ENCODE data around the gene RAB11A. TPM values are rescaled to one million over a fixed set of nuclear protein-coding genes. Genes with fewer than 3 reads are reported as not detected.

Gene RAB11A
- total and polyA plus RNA-seq, 9 of the 15 experiments (the other 6 are each of a cell fraction or from before 2014, with no cell fraction given): 129 to 369 (median 245) TPM

DNA sequence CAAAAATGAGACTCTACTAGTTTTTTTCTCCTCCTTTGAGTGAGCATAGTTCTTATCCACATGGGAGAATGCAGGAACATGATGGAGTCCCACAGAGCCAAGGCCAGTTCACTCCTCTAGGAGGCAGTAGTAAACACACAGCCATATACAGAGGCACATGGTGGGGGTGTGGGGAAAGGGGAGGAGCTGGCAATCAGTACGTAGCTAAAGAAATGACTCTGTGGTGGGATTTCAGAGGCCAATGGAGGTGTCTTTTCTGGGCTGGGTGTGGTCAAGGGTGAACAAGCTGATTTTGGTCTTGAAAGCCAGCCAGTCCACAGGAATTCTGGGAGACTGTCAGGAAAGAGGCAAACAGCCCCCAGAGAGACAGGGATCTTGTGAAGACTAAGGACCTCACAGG, 6.6 kb upstream of the RAB11A start (continued):
- TF ChIP-seq USF2 (CRISPR knock-in tag; IDR thresholded peaks at IDR 0.05) (peak; percentile 25; the same call in 1 of the 2 replicates), POLR3A (IDR thresholded peaks at IDR 0.05; ENCODE audit: borderline replicate concordance, extremely low read depth, insufficient read depth, insufficient read length) (no peak), KLF13 (tag; IDR thresholded peaks at IDR 0.05; ENCODE audit: borderline replicate concordance, low read depth) (0 out of 2 replicates have a peak, but pooled peaks have one; percentile 18), TAF1 (IDR thresholded peaks at IDR 0.05; ENCODE audit: control insufficient read depth, extremely low read depth, insufficient read depth, low read length, severe bottlenecking) (no peak), CTBP1 (IDR thresholded peaks at IDR 0.05; ENCODE audit: borderline replicate concordance) (0 out of 2 replicates have a peak, but pooled peaks have one; percentile 17), STAT5B (CRISPR knock-in tag; IDR thresholded peaks at IDR 0.05) (no peak), ESRRA (IDR thresholded peaks at IDR 0.05; ENCODE audit: borderline replicate concordance, low read depth) (peak; percentile 41; the same call in 1 of the 2 replicates), CREM (IDR thresholded peaks at IDR 0.05; ENCODE audit: low read depth) (peak; percentile 75), SMAD4 (CRISPR knock-in tag; conservative IDR thresholded peaks at IDR 0.05) (no peak), XRCC5 (IDR thresholded peaks at IDR 0.05; ENCODE audit: low read depth, low read length) (peak; percentile 53; the same call in 1 of the 2 replicates), SAFB2 (IDR thresholded peaks at IDR 0.05; ENCODE audit: borderline replicate concordance, low read depth, low read length, severe bottlenecking) (no peak), ATF1 (CRISPR knock-in tag; IDR thresholded peaks at IDR 0.05) (no peak), ATF1 (tag; IDR thresholded peaks at IDR 0.05) (peak; percentile 54; the same call in 1 of the 2 replicates), GATAD2B (IDR thresholded peaks at IDR 0.05; ENCODE audit: borderline replicate concordance) (no peak), CBX3 (IDR thresholded peaks at IDR 0.05; ENCODE audit: borderline replicate concordance in 1 of 2, low read length in 2 of 2) (peak in 1 of 2 experiments; percentile 69; a peak in 1 of 3 replicates), RAD51 (IDR thresholded peaks at IDR 0.05; ENCODE audit: borderline replicate concordance, low read depth) (0 out of 2 replicates have a peak, but pooled peaks have one; percentile 42), NRF1 (conservative IDR thresholded peaks at IDR 0.05 in 1 of 2, IDR thresholded peaks at IDR 0.05 in 1 of 2) (no peak), SMARCB1 (IDR thresholded peaks at IDR 0.05; ENCODE audit: insufficient read length, low read depth) (no peak), IFI16 (CRISPR knock-in tag; IDR thresholded peaks at IDR 0.05) (no peak), PTRF (tag; IDR thresholded peaks at IDR 0.05) (no peak), ASH1L (IDR thresholded peaks at IDR 0.05; ENCODE audit: borderline replicate concordance, low read depth, partially characterized antibody) (no peak), RBM22 (IDR thresholded peaks at IDR 0.05; ENCODE audit: low read depth, low read length, poor library complexity, severe bottlenecking) (no peak), SIRT6 (IDR thresholded peaks at IDR 0.05; ENCODE audit: low read depth, low read length) (no peak), SREBF1 (IDR thresholded peaks at IDR 0.05; ENCODE audit: borderline replicate concordance, low read depth, low read length) (no peak), CHD2 (IDR thresholded peaks at IDR 0.05; ENCODE audit: low read depth, low read length) (no peak)
- TF ChIP-seq, protein P1, sequence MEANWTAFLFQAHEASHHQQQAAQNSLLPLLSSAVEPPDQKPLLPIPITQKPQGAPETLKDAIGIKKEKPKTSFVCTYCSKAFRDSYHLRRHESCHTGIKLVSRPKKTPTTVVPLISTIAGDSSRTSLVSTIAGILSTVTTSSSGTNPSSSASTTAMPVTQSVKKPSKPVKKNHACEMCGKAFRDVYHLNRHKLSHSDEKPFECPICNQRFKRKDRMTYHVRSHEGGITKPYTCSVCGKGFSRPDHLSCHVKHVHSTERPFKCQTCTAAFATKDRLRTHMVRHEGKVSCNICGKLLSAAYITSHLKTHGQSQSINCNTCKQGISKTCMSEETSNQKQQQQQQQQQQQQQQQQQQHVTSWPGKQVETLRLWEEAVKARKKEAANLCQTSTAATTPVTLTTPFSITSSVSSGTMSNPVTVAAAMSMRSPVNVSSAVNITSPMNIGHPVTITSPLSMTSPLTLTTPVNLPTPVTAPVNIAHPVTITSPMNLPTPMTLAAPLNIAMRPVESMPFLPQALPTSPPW (CRISPR knock-in tag; IDR thresholded peaks at IDR 0.05): peak; percentile 60
- TF ChIP-seq, protein P2, sequence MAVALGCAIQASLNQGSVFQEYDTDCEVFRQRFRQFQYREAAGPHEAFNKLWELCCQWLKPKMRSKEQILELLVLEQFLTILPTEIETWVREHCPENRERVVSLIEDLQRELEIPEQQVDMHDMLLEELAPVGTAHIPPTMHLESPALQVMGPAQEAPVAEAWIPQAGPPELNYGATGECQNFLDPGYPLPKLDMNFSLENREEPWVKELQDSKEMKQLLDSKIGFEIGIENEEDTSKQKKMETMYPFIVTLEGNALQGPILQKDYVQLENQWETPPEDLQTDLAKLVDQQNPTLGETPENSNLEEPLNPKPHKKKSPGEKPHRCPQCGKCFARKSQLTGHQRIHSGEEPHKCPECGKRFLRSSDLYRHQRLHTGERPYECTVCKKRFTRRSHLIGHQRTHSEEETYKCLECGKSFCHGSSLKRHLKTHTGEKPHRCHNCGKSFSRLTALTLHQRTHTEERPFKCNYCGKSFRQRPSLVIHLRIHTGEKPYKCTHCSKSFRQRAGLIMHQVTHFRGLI (CRISPR knock-in tag; IDR thresholded peaks at IDR 0.05): no peak

All from K562 (cell line).